ENCODE data around the gene UBE2H.
A peak's percentile ranks its signal among the peaks of the same experiment; 100 is the strongest.

Gene UBE2H

GRCh38 chr7:129959471-129960203 is 6.9 kb upstream of the UBE2H start:
- Mint-ChIP-seq H3K36me3 (no peaks in the 10 kb centered on the region), H3K27ac (no peak overlapping the region), H3K9me3 (no peaks in the 10 kb centered on the region), H3K27me3 (peaks cover 23% of the 10 kb centered on the region), H3K4me1 (no peaks in the 10 kb centered on the region), H3K4me3 (no peak overlapping the region)
- no peak for DNase-seq
- CTCF ChIA-PET, result interaction anchor here (1.1 kb wide), 1 partner anchor 66 kb away, joined by 4 read pairs; no protein-coding TSS in a partner anchor

GRCh38 chr7:129958643-129959470 is 6.1 kb upstream of the UBE2H start:
- no peak for DNase-seq
- Mint-ChIP-seq H3K27me3 (peaks cover 23% of the 10 kb centered on the region), H3K27ac (no peak overlapping the region), H3K4me1 (no peaks in the 10 kb centered on the region), H3K36me3 (no peaks in the 10 kb centered on the region), H3K4me3 (no peak overlapping the region), H3K9me3 (no peaks in the 10 kb centered on the region)
- CTCF ChIA-PET, result interaction anchor here (1.1 kb wide), 1 partner anchor 65 kb away, joined by 4 read pairs; no protein-coding TSS in a partner anchor

- Mint-ChIP-seq H3K9me3 (no peaks in the 10 kb centered on the region), H3K4me3 (no peak overlapping the region), H3K36me3 (peaks cover 7% of the 10 kb centered on the region), H3K27me3 (peaks cover 25% of the 10 kb centered on the region), H3K27ac (no peak overlapping the region), H3K4me1 (peaks cover 8% of the 10 kb centered on the region)
- CTCF ChIA-PET, result no interaction called here
- no peak for DNase-seq
Observed at GRCh38 chr7:129955993-129956543, 3.3 kb upstream of the UBE2H start.

GRCh38 chr7:129952086-129952652 is 591 bp downstream of the UBE2H start:
- CTCF ChIA-PET, result interaction anchor here (1.2 to 1.7 kb wide), 2 partner anchors 58 to 122 kb away, joined by 4 to 6 read pairs; no protein-coding TSS in a partner anchor
- H3K27me3 Mint-ChIP-seq, result peaks cover 10% of the 10 kb centered on the region
- H3K4me3 Mint-ChIP-seq, result no peak overlapping the region
- no peaks in the 10 kb centered on the region for H3K9me3 Mint-ChIP-seq
- H3K4me1 Mint-ChIP-seq, result peaks cover 16% of the 10 kb centered on the region
- peak; percentile 54 for DNase-seq
- peaks cover 9% of the 10 kb centered on the region for H3K36me3 Mint-ChIP-seq
- H3K27ac Mint-ChIP-seq, result no peak overlapping the region

GRCh38 chr7:129951226-129952085 is 1.3 kb downstream of the UBE2H start:
- Mint-ChIP-seq H3K27me3 (peaks cover 9% of the 10 kb centered on the region), H3K9me3 (no peaks in the 10 kb centered on the region), H3K36me3 (peaks cover 12% of the 10 kb centered on the region), H3K27ac (no peak overlapping the region), H3K4me3 (no peak overlapping the region), H3K4me1 (peaks cover 19% of the 10 kb centered on the region)
- CTCF ChIA-PET, result interaction anchor here (1.2 to 1.7 kb wide), 2 partner anchors 58 to 121 kb away, joined by 4 to 6 read pairs; no protein-coding TSS in a partner anchor
- peak; percentile 36 for DNase-seq

- no peak for DNase-seq
- Mint-ChIP-seq H3K4me1 (peaks cover 20% of the 10 kb centered on the region), H3K27ac (no peak overlapping the region), H3K27me3 (peaks cover 5% of the 10 kb centered on the region), H3K36me3 (peaks cover 13% of the 10 kb centered on the region), H3K4me3 (no peak overlapping the region), H3K9me3 (no peaks in the 10 kb centered on the region)
- CTCF ChIA-PET, result interaction anchor here (0.9 to 1.7 kb wide), 3 partner anchors 58 to 121 kb away, joined by 3 to 6 read pairs (median 4); no protein-coding TSS in a partner anchor
Observed at GRCh38 chr7:129950933-129951225, 1.9 kb downstream of the UBE2H start.

- no peak overlapping the region for H3K27ac Mint-ChIP-seq
- H3K4me3 Mint-ChIP-seq, result no peak overlapping the region
- peaks cover 13% of the 10 kb centered on the region for H3K36me3 Mint-ChIP-seq
- CTCF ChIA-PET, result interaction anchor here (0.9 kb wide), 1 partner anchor 59 kb away, joined by 3 read pairs; no protein-coding TSS in a partner anchor
- peaks cover 20% of the 10 kb centered on the region for H3K4me1 Mint-ChIP-seq
- H3K9me3 Mint-ChIP-seq, result no peaks in the 10 kb centered on the region
- H3K27me3 Mint-ChIP-seq, result peaks cover 5% of the 10 kb centered on the region
- DNase-seq, result peak; percentile 25
Observed at GRCh38 chr7:129950191-129950932, 2.4 kb downstream of the UBE2H start.

- H3K4me1 Mint-ChIP-seq, result peaks cover 22% of the 10 kb centered on the region
- peak; percentile 34 for DNase-seq
Observed at GRCh38 chr7:129949292-129950133, 3.2 kb downstream of the UBE2H start.

GRCh38 chr7:129948877-129949291 is 3.9 kb downstream of the UBE2H start:
- CTCF ChIA-PET, result no interaction called here
- no peak overlapping the region for H3K27ac Mint-ChIP-seq
- no peaks in the 10 kb centered on the region for H3K9me3 Mint-ChIP-seq
- no peak overlapping the region for H3K4me3 Mint-ChIP-seq
- peaks cover 22% of the 10 kb centered on the region for H3K4me1 Mint-ChIP-seq
- peaks cover 5% of the 10 kb centered on the region for H3K27me3 Mint-ChIP-seq
- DNase-seq, result peak; percentile 93
- H3K36me3 Mint-ChIP-seq, result peaks cover 21% of the 10 kb centered on the region

More at GRCh38 chr7:129949292-129950133, 3.2 kb downstream of the UBE2H start:
- H3K27ac Mint-ChIP-seq, result no peak overlapping the region
- no peak overlapping the region for H3K4me3 Mint-ChIP-seq
- CTCF ChIA-PET, result no interaction called here
- peaks cover 21% of the 10 kb centered on the region for H3K36me3 Mint-ChIP-seq
- no peaks in the 10 kb centered on the region for H3K9me3 Mint-ChIP-seq
- peaks cover 5% of the 10 kb centered on the region for H3K27me3 Mint-ChIP-seq

GRCh38 chr7:129948338-129948737 is 4.4 kb downstream of the UBE2H start:
- CTCF ChIA-PET, result interaction anchor here (1.1 kb wide), 1 partner anchor 118 kb away, joined by 3 read pairs; no protein-coding TSS in a partner anchor
- Mint-ChIP-seq H3K36me3 (peaks cover 22% of the 10 kb centered on the region), H3K9me3 (no peaks in the 10 kb centered on the region), H3K4me1 (peaks cover 22% of the 10 kb centered on the region), H3K27me3 (peaks cover 5% of the 10 kb centered on the region), H3K27ac (no peak overlapping the region), H3K4me3 (no peak overlapping the region)
- no peak for DNase-seq

- DNase-seq, result no peak
- Mint-ChIP-seq H3K27me3 (peaks cover 2% of the 10 kb centered on the region), H3K4me1 (peaks cover 17% of the 10 kb centered on the region), H3K9me3 (no peaks in the 10 kb centered on the region), H3K27ac (peak overlapping the region; percentile 60), H3K4me3 (no peak overlapping the region), H3K36me3 (peaks cover 22% of the 10 kb centered on the region)
- CTCF ChIA-PET, result interaction anchor here (1.1 kb wide), 1 partner anchor 118 kb away, joined by 3 read pairs; no protein-coding TSS in a partner anchor
Observed at GRCh38 chr7:129947701-129948100, 5.1 kb downstream of the UBE2H start.

- Mint-ChIP-seq H3K36me3 (peaks cover 23% of the 10 kb centered on the region), H3K27ac (no peak overlapping the region), H3K4me3 (no peak overlapping the region), H3K27me3 (no peaks in the 10 kb centered on the region), H3K4me1 (peaks cover 16% of the 10 kb centered on the region), H3K9me3 (no peaks in the 10 kb centered on the region)
- DNase-seq, result no peak
- CTCF ChIA-PET, result no interaction called here
Observed at GRCh38 chr7:129947049-129947448, 5.7 kb downstream of the UBE2H start.
